ENCODE measurements around the gene BEND3. TPM values are rescaled to one million over a fixed set of nuclear protein-coding genes. Genes with fewer than 3 reads are reported as not detected.
A peak's percentile ranks its signal among the peaks of the same experiment; 100 is the strongest.

BEND3 gene
- total and polyA plus RNA-seq, 10 of the 15 experiments (the other 5 are each of a cell fraction or from before 2014, with no cell fraction given), result 1.1 to 9.0 (median 3.6) TPM

GRCh38 chr6:107129370-107129925 is 14.1 kb upstream of the BEND3 start:
- H3K9ac ChIP-seq (ENCODE audit: control insufficient read depth, insufficient read depth, low read length), result no peak overlapping the region
- intact Hi-C loops (cut with micrococcal nuclease; ENCODE audit: unreplicated experiment) (no loop called here), in situ Hi-C loops (cut with MboI) (no loop called here)
- H3K4me1 ChIP-seq (ENCODE audit: control insufficient read depth, insufficient read depth, low read length), result peaks cover 13% of the 10 kb centered on the region
- ChIA-PET CTCF (interaction anchor here (0.8 kb wide), 1 partner anchor 541 kb away, joined by 3 read pairs; no protein-coding TSS in a partner anchor), SMC1A (ENCODE audit: uncharacterized antibody, unreplicated experiment) (interaction anchor here (1.2 kb wide), 1 partner anchor 101 kb away, joined by 3 read pairs; the partner anchor contains the start of gene MTRES1), RAD21 (ENCODE audit: unreplicated experiment) (interaction anchor here (1.0 to 1.2 kb wide), 2 partner anchors 14 to 561 kb away, joined by 3 read pairs; partner anchors contain the start of gene BEND3), POLR2A (no interaction called here)
- DNase-seq (ENCODE audit: low read depth, low spot score) (no peak), ATAC-seq (peak; percentile 48; the same call in 2 of the 3 replicates), FAIRE-seq (no peak)
- no peaks in the 10 kb centered on the region for H4K20me1 ChIP-seq (ENCODE audit: control insufficient read depth, insufficient read depth)
- 62% methylated on average over 9 of the region's 9 CpGs for WGBS (ENCODE audit: insufficient coverage, insufficient replicate concordance, low lambda C conversion rate, missing lambda C conversion rate)
- H2AFZ ChIP-seq (ENCODE audit: control insufficient read depth, low read depth, low read length), result no peak overlapping the region
- H3K36me3 ChIP-seq (ENCODE audit: control insufficient read depth in 2 of 2, insufficient read depth in 2 of 2, low read length in 1 of 2), result no peaks in the 10 kb centered on the region
- no peak overlapping the region for H3K27ac ChIP-seq (ENCODE audit: control insufficient read depth, insufficient read depth)
- H3K4me2 ChIP-seq (ENCODE audit: control insufficient read depth, insufficient read depth), result no peak overlapping the region
- BruUV-seq (replicated peaks), result no TSS peak
- no peak for TF ChIP-seq DPF2 (IDR thresholded peaks at IDR 0.05)
- TF ChIP-seq SRF (IDR thresholded peaks at IDR 0.05; ENCODE audit: low read depth in 2 of 2, low read length in 2 of 2), result peak; percentile 71 to 84; a peak in 3 of 4 replicates
- TF ChIP-seq MEF2A (IDR thresholded peaks at IDR 0.05; ENCODE audit: insufficient read depth, low read depth, low read length), result 0 out of 2 replicates have a peak, but pooled peaks have one; percentile 22
- TF ChIP-seq NR2C1 (IDR thresholded peaks at IDR 0.05), result no peak
- TF ChIP-seq SPI1 (IDR thresholded peaks at IDR 0.05; ENCODE audit: borderline replicate concordance, insufficient read depth, low read depth, low read length), result no peak
- TF ChIP-seq, protein P1, sequence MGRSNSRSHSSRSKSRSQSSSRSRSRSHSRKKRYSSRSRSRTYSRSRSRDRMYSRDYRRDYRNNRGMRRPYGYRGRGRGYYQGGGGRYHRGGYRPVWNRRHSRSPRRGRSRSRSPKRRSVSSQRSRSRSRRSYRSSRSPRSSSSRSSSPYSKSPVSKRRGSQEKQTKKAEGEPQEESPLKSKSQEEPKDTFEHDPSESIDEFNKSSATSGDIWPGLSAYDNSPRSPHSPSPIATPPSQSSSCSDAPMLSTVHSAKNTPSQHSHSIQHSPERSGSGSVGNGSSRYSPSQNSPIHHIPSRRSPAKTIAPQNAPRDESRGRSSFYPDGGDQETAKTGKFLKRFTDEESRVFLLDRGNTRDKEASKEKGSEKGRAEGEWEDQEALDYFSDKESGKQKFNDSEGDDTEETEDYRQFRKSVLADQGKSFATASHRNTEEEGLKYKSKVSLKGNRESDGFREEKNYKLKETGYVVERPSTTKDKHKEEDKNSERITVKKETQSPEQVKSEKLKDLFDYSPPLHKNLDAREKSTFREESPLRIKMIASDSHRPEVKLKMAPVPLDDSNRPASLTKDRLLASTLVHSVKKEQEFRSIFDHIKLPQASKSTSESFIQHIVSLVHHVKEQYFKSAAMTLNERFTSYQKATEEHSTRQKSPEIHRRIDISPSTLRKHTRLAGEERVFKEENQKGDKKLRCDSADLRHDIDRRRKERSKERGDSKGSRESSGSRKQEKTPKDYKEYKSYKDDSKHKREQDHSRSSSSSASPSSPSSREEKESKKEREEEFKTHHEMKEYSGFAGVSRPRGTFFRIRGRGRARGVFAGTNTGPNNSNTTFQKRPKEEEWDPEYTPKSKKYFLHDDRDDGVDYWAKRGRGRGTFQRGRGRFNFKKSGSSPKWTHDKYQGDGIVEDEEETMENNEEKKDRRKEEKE (IDR thresholded peaks at IDR 0.05), result no peak
- TF ChIP-seq, protein P2, sequence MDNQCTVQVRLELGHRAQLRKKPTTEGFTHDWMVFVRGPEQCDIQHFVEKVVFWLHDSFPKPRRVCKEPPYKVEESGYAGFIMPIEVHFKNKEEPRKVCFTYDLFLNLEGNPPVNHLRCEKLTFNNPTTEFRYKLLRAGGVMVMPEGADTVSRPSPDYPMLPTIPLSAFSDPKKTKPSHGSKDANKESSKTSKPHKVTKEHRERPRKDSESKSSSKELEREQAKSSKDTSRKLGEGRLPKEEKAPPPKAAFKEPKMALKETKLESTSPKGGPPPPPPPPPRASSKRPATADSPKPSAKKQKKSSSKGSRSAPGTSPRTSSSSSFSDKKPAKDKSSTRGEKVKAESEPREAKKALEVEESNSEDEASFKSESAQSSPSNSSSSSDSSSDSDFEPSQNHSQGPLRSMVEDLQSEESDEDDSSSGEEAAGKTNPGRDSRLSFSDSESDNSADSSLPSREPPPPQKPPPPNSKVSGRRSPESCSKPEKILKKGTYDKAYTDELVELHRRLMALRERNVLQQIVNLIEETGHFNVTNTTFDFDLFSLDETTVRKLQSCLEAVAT (IDR thresholded peaks at IDR 0.05), result no peak
- no peak for TF ChIP-seq RB1 (IDR thresholded peaks at IDR 0.05; ENCODE audit: borderline replicate concordance)
- TF ChIP-seq ZBED1 (IDR thresholded peaks at IDR 0.05; ENCODE audit: borderline replicate concordance), result no peak
- no peaks in the 10 kb centered on the region for H3K27me3 ChIP-seq (replicated peaks in 1 of 2; ENCODE audit: control insufficient read depth in 2 of 2, insufficient read depth in 2 of 2, low read length in 1 of 2)
- no peaks in the 10 kb centered on the region for H3K9me3 ChIP-seq (replicated peaks; ENCODE audit: control insufficient read depth, insufficient read depth, low read length)
- H3K79me2 ChIP-seq (ENCODE audit: control insufficient read depth, insufficient read depth, low read length), result no peaks in the 10 kb centered on the region
- no peak overlapping the region; the same call in 1 of the 2 replicates for H3K4me3 ChIP-seq

Data from GM12878 (cell line).